ENCODE data around the gene METTL25B.
"Not testable (repeated sequence)": the region's sequence is repeated elsewhere in the genome, so short reads cannot be mapped to it uniquely, and the experiment has no call there.

The METTL25B gene

DNA sequence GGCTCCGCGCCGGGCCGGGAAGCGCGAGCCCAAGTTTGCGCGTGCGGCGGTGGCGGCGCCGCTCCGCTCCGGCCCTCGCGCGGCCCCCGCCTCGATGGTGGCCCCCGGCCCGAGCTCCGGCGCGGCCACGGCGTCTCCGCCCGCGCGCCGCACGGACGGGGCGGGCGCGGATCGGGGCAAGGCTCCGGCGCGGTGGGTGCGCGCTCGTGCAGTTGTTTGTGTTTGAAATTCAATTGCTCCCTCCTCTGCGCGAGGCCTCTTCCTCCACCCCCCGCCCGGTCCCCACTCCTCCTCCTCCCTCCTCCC is 23.1 kb downstream of the METTL25B start, which contains the start of gene HDGF:
TSS of gene HDGF (minus strand) at position 225 of the 306 bp plus-strand sequence. CDS start 246 bp downstream, outside the sequence.
- TF ChIP-seq POLR2A (IDR thresholded peaks at IDR 0.05; ENCODE audit: low read length) (no peak), GATA1 (IDR thresholded peaks at IDR 0.05; ENCODE audit: low read depth, low read length) (no peak)
- no peak for DNase-seq

DNA sequence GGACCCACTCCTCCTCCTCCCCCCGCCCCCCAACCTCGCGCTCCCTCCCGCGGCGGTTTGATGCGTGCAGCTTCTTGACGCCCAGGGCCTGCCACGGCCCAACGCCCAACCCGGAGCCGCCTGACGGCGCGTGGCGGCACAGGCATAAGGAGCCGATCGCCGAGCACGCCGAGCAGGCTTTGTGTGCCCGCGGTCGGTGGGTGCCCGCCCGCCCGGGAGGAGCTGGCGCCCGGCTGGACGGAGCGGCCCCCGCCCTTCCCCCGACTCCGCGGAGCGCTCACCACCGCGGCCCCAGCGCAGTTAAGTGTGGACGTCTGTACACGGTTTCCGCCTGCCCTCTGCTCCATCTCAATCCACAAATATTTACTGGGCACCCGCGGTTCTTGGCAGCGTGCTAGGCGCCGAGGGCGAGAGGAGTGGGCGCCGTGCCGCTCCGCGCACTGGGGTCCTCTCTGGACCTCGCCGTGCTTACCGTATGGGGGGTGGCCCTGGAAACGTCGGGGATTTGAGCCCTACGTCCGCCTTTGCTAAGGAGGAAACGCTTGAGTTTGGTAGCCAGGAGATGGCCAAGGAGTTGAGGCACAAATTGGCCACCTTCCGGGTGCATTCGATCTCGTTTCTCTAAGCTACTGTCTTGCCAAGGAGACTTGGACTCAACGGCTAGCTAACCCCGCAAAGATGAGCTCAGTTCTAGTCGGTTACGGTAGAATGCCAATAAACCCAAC is 23.6 kb downstream of the METTL25B start:
- TF ChIP-seq POLR2A (IDR thresholded peaks at IDR 0.05; ENCODE audit: low read length) (peak; percentile 87), GATA1 (IDR thresholded peaks at IDR 0.05; ENCODE audit: low read depth, low read length) (no peak)
- DNase-seq, result peak; percentile 97 to 98

DNA sequence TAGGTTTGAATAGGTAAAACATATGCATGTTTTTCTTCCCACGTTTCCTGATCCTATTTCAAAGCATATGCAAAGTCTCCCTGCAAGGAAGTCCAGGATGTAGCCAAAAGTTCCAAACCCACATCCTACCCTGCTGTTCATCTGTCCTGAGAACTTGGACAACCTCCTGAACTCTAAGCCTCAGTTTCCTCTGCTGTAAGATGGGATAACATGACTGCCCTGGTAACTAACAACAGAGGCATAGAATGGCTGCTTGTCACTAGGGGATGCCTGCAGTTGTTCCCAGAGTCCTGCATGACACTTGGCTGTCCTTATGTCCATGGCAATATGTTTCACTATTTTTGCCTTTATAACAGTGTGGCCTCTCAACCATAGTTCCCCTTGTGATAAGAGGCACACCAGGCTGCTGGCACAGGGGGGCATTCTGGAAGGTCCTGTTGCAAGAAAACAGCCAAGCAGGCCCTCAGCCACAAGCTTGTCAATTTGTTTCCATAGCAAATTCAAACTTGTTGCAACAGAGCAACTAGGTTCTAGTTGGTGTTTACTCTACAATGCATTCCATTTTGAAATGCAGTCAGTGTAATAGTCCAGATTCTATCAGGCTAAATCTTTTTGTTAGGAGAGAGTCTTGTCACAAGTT is 24.7 kb downstream of the METTL25B start:
- TF ChIP-seq POLR2A (IDR thresholded peaks at IDR 0.05; ENCODE audit: low read length), result no peak
- no peak for TF ChIP-seq GATA1 (IDR thresholded peaks at IDR 0.05; ENCODE audit: low read depth, low read length)
- peak in 1 of 2 experiments; percentile 49 for DNase-seq

DNA sequence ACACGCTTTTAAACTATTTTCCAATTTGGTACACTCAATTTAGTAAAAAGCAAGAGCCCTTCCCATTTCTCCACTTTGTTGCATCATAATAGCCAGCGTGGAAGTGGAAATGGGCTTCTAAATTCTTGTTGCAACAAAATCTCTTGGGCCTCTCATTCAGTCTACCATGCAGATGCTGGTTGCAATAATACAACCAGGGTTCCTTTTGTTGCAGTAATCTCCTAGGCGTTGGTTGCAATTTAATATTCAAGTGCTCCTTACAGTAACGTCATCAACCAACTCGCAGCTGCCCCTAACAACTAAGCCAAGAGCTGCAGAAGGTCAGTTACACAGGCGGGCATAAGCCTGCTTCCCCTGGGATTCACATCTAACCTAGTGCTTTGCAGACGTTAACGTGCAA is 25.9 kb downstream of the METTL25B start:
- DNase-seq, result no peak
- TF ChIP-seq POLR2A (IDR thresholded peaks at IDR 0.05; ENCODE audit: low read length) (no peak), GATA1 (IDR thresholded peaks at IDR 0.05; ENCODE audit: low read depth, low read length) (no peak)

DNA sequence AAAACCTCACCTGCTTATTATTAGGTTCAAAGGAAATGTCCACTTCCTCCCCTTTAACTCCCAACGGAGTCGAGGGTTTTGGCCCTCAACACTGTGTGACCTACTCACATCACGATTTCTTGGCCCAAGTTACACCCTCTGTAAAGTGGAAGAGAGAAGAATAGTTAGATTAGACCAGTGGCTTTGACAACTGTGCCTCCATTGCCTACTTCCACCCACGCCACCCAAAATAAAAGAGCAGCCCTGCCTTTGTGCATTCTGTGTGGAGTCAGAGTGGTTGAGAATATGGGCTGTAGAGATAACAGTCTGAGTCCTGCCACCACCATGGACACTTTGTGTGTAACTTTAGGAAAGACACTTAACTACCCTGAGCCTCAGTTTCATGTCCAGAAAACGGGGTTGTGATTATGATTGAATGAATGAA is 27.3 kb downstream of the METTL25B start:
- TF ChIP-seq GATA1 (IDR thresholded peaks at IDR 0.05; ENCODE audit: low read depth, low read length), result no peak
- no peak for TF ChIP-seq POLR2A (IDR thresholded peaks at IDR 0.05; ENCODE audit: low read length)
- peak; percentile 60 to 75 for DNase-seq

DNA sequence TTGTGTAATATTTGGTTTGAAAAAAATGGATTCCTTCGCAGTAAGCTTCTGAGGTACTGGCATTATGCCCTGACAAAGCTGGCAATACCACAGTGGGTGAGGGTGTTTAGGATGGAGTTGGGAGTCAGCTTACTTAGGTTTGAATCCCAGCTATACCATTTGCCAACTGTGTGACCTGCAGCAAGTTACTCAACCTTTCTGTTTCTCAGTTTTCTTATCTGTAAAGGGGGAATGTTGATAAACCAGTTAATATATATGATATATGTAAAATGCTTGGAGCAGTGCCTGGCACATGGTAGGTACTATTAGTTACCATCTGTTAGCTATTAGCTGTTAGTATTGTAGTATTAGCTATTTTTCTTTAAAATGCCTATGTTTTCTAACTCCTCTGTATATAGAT is 28.1 kb downstream of the METTL25B start:
- DNase-seq, result no peak
- TF ChIP-seq GATA1 (IDR thresholded peaks at IDR 0.05; ENCODE audit: low read depth, low read length), result no peak
- no peak for TF ChIP-seq POLR2A (IDR thresholded peaks at IDR 0.05; ENCODE audit: low read length)

DNA sequence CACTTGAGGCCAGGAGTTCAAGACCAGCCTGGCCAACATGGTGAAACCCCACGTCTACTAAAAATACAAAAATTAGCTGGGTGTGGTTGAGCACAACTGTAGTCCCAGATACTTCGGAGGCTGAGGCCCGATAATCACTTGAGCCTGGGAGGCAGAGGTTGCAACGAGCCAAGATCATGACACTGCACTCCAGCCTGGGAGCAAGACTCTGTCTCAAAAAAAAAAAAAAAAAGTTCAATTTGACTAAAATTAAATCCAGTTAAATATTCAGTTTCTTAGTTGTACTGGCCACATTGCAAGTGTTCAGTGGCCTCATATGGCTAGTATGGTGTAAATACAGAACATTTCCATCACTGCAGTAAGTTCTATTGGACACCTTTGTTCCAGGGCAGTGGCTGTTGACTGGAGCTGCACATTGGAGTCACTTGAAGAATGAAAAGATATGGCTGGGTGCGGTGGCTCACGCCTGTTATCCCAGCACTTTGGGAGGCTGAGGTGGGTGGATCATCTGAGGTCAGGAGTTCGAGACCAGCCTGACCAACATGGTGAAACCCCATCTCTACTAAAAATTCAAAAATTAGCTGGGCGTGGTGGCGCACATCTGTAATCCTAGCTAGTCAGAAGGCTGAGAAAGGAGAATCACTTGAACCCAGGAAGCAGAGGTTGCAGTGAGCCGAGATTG is 29.4 kb downstream of the METTL25B start:
- DNase-seq, result peak; percentile 76 to 85

DNA sequence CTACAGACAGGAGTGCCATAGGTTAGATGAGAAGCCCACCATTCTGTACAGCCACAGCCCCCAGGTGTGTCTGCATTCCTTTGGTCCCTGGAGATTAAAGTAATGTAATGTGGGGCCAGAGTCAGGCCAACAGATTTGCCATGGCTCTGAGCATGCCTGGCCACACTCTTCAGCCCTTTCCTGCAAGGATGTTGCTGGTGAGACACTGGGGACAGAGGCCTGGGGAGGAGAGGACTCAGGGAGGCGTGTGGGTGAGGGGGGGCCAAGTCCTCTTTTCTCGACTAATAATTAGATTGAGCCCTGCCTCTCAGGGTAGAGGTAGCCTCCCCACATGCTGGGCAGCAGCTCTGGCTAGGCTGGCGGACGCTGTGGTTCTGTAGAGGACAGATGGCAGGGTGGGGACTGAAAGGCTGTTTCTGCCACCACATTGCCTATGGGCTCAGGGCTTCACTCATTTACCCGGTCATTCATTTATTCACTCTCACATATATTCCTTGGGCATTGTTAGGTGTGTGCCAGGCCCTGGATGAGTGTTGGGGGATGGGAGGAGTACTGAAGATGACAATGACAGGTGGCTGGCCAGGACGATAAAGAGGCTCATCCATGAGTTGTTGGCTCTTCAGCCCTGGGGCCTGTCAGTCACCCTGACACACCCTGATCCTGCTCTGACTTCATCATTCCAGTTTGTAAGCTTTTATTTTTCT is 32.0 kb downstream of the METTL25B start:
- no peak for TF ChIP-seq GATA1 (IDR thresholded peaks at IDR 0.05; ENCODE audit: low read depth, low read length)
- TF ChIP-seq POLR2A (IDR thresholded peaks at IDR 0.05; ENCODE audit: low read length), result peak; percentile 26
- DNase-seq, result no peak

DNA sequence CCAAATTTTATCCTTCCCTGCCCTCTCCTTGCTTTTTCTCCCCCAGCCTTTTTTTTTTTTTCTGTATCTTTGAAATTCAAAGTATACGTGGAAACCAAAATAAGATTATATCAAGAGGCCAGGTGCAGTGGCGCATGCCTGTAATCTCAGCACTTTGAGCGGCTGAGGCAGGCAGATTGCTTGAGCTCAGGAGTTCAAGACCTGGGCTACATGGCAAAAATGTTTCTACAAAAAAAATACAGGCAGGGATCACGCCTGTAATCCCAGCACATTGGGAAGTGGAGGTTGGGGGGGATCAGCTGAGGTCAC is 32.5 kb downstream of the METTL25B start:
- TF ChIP-seq GATA1 (IDR thresholded peaks at IDR 0.05; ENCODE audit: low read depth, low read length) (no peak), POLR2A (IDR thresholded peaks at IDR 0.05; ENCODE audit: low read length) (no peak)

DNA sequence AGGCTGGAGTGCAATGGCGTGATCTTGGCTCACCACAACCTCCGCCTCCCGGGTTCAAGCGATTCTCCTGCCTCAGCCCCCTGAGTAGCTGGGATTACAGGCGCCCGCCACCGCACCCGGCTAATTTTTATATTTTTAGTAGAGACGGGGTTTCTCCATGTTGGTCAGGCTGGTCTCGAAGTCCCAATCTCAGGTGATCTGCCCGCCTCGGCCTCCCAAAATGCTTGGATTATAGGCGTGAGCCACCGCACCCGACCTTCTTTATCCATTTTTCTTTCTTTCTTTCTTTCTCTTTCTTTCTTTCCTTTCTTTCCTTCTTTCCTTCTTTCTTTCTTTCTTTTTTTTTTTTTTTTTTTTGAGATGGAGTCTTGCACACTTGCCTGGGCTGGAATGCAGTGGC is 36.9 kb downstream of the METTL25B start:
- not testable (repeated sequence) for DNase-seq

More for the DNA sequence above, 32.5 kb downstream of the METTL25B start:
- DNase-seq, result no peak

DNA sequence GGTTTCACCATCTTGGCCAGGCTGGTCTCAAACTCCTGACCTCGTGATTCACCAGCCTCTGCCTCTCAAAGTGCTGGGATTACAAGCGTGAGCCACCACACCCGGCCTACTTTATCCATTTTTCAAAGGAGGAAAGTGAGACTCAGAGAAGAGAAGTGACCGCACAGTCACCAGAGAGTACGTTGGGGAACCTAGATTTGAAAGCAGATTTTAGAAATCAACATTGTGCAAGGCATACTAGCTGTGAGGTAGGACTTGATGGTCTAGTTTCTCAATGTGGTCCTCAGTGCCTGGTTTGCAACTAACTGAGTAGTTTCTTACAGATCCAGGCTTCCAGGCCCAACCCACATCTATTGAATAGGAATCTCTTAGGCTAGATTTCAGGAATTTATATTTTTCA is 37.4 kb downstream of the METTL25B start:
- DNase-seq, result no peak
- TF ChIP-seq GATA1 (IDR thresholded peaks at IDR 0.05; ENCODE audit: low read depth, low read length) (no peak), POLR2A (IDR thresholded peaks at IDR 0.05; ENCODE audit: low read length) (no peak)

DNA sequence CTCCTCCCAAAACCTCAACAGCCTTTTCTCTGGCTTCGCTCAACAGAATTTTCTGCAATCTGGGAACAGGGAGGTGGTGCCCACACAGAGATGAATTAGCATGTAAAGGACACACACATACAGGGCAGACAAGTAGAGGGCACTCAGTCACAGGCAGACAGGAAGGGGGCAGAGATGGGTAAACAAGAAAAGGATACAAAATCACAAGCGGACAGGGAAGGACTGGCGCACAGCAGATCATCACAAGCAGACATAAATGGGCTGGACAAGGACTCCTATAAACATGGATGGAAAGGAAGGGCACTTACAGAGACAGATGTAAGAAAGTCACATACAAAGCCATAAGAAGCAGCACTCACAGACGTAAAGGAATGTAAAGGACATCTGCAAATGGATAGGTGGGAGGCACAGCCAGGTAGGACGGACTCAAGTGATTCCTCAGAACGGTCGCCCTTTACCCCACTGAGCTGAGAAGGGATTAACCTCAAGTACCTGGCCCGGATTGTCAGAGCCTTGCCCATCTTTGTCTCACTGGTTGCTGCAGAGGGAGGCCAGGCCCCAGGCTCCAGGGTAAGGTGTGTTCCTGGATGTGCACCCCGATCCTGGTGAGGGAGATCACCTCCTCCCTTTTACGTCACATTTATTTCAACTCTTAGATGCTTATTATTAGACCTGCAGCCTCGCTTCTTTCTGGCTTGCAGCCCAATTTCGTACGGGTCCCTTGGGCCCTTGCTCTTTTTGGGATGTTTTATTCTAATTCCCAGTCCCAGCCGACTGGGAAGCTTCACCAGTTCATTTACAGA is 38.2 kb downstream of the METTL25B start:
- DNase-seq, result no peak

DNA sequence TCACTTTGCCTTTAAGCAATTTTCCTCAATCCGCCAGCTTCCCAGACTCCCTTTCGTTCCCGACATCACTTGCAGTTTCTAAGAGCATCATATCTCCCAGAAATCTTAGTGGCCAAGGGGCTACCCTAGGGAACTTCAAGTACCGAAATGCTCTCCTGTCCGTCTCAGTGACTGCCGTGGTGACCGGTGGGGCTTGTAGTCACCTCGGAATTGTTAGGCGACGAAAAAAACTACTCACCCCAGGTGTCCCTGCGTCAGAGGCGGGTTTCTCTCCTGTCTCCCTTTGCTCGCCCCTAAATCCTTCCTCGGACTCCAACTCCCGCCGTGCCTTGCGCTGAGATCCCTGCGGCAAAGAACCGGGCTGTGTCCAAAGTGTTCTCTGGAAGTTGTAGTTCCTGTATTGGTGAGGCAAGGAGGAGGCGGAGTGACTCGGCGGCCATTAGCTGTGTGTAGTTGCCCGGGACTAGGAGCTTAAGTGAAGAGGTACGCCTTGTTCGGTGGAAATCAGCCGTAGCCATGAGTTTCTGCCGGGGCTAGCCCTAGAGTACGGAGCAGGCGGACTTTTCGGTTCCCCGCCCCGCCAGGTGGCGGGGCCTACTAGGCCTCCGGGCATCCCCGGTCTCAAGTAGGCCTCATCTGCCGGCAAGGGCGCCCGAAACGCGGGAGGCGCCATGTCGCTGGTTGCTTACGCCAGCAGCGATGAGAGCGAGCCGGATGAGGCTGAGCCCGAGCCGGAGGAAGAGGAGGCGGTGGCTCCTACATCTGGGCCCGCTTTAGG is 39.0 kb downstream of the METTL25B start, which contains the start of gene PRCC:
TSS of gene PRCC (plus strand) at position 435 of the 778 bp plus-strand sequence. CDS start at position 672, 237 bp downstream.
- TF ChIP-seq GATA1 (IDR thresholded peaks at IDR 0.05; ENCODE audit: low read depth, low read length) (no peak), POLR2A (IDR thresholded peaks at IDR 0.05; ENCODE audit: low read length) (peak; percentile 58)
- peak; percentile 99 for DNase-seq

More for the DNA sequence above, 38.2 kb downstream of the METTL25B start:
- no peak for TF ChIP-seq POLR2A (IDR thresholded peaks at IDR 0.05; ENCODE audit: low read length)

Measured in erythroblast (primary cell).